HEK293T (cell line): Measurements from ENCODE around the gene UMAD1.

Experiments used
- ARNT ChIP-seq: fragments of 450-650 bp; IDR thresholded peaks from 2 replicates; pipeline ENCODE4 v1.6.1; 2017; ENCODE audit warnings: mild to moderate bottlenecking
- L3MBTL2 ChIP-seq: fragments of 450-650 bp; conservative IDR thresholded peaks from 2 replicates; pipeline ENCODE4 v1.6.1; 2016; ENCODE audit warnings: mild to moderate bottlenecking
- SP1 ChIP-seq: fragments of 450-650 bp; IDR thresholded peaks from 2 replicates; pipeline ENCODE4 v1.6.1; 2017
- SUZ12 ChIP-seq: fragments of 450-650 bp; IDR thresholded peaks from 2 replicates; pipeline ENCODE4 v1.6.1; 2016; ENCODE audit warnings: mild to moderate bottlenecking
- ZNF384 ChIP-seq: fragments of 450-650 bp; IDR thresholded peaks from 2 replicates; pipeline ENCODE4 v1.6.1; 2016

GRCh38 chr7:7810826-7811225 lies 170.3 kb downstream of the UMAD1 start:
- TF ChIP-seq ZNF384: no peak
- TF ChIP-seq L3MBTL2: no peak
- no peak for TF ChIP-seq SP1
- TF ChIP-seq SUZ12: no peak
- TF ChIP-seq ARNT: no peak
